A549 (cell line): ENCODE data around the gene HNRNPA1. TPM values are rescaled to one million over a fixed set of nuclear protein-coding genes. Genes with fewer than 3 reads are reported as not detected.

Experiments
- ATAC-seq, 2 experiments: fragments of 200-7000 bp in 1 of 2; fragments of >200 bp in 1 of 2; cut with Nextera tagmentation in 1 of 2; cut with Tn5 transposase in 1 of 2; 3 replicates each; pipeline versions ENCODE4 v1.8.0 to v1.9.1; 2018 to 2020; ENCODE audit warnings: mild to moderate bottlenecking in 1 of 2, moderate library complexity in 1 of 2
- CTCF ChIA-PET: fragments of 300-600 bp; sonication (Branson Sonifier 250); formaldehyde crosslinking; extraction: SDS; loops from one replicate; lab custom pipeline; 2021; ENCODE audit warnings: antibody characterized with exemption, inconsistent platforms; lab: Yijun Ruan, JAX
- POLR2A ChIA-PET: fragments of 350-600 bp; formaldehyde crosslinking; extraction: SDS; loops from one replicate; lab custom pipeline; 2021; ENCODE audit warnings: antibody characterized with exemption, inconsistent platforms; lab: Yijun Ruan, JAX
- DNase-seq, 2 experiments: peaks; one replicate each; pipeline versions ENCODE4 v3.0.0 to v3.0.0-alpha.2; 2011 to 2016; ENCODE audit warnings: low read depth in 1 of 2, low spot score in 1 of 2
- FAIRE-seq: peaks from 2 replicates; lab custom pipeline; 2011; peaks lifted over from hg19 to GRCh38; lab: Jason Lieb, UNC
- H3K27ac ChIP-seq, 2 experiments: fragments of >200 bp; sonication (Bioruptor Twin); formaldehyde crosslinking; 3 replicates each; pipeline ENCODE4 v1.5.1; 2016 to 2017
- H3K4me1 ChIP-seq: fragments of >200 bp; sonication (Bioruptor Twin); formaldehyde crosslinking; 3 replicates; pipeline ENCODE4 v1.6.1; 2016
- H3K4me2 ChIP-seq: fragments of >200 bp; sonication (Bioruptor Twin); formaldehyde crosslinking; 3 replicates; pipeline ENCODE4 v1.6.1; 2016
- H3K4me3 ChIP-seq: fragments of >200 bp; sonication (Bioruptor Twin); formaldehyde crosslinking; 3 replicates; pipeline ENCODE4 v1.5.1; 2016
- H3K9me3 ChIP-seq: fragments of >200 bp; sonication (Bioruptor Twin); formaldehyde crosslinking; 3 replicates; pipeline ENCODE4 v1.6.1; 2016
- ESRRA ChIP-seq: fragments of 150-350 bp; IDR thresholded peaks from 2 replicates; pipeline ENCODE4 v1.6.1; 2014; ENCODE audit warnings: mild to moderate bottlenecking, low read length, borderline replicate concordance
- FOSB ChIP-seq: fragments of 250-450 bp; sonication (Bioruptor Pico); IDR thresholded peaks from 2 replicates; pipeline ENCODE4 v1.5.0; 2020; ENCODE audit warnings: mild to moderate bottlenecking, moderate library complexity
- HDAC2 ChIP-seq: fragments of 200-600 bp; sonication (generic); IDR thresholded peaks from 2 replicates; pipeline ENCODE4 v1.6.1; 2016
- HEYL ChIP-seq: fragments of 250-450 bp; sonication (Bioruptor Pico); IDR thresholded peaks from 2 replicates; pipeline ENCODE4 v1.8.0; 2021; ENCODE audit warnings: mild to moderate bottlenecking, moderate library complexity
- NR3C1 ChIP-seq: fragments of >200 bp; sonication (Bioruptor Twin); formaldehyde crosslinking; IDR thresholded peaks from 3 replicates; pipeline ENCODE4 v1.6.1; 2017
- POLR2A ChIP-seq: IDR thresholded peaks from 2 replicates; pipeline ENCODE4 v1.6.1; 2012; ENCODE audit warnings: mild to moderate bottlenecking, low read length
- POLR2AphosphoS2 ChIP-seq: conservative IDR thresholded peaks from 2 replicates; pipeline ENCODE4 v1.6.1; 2012; ENCODE audit warnings: low read length, improper control_type of control experiment, inconsistent platforms
- RAD21 ChIP-seq, 2 experiments: fragments of >200 bp in 1 of 2; sonication (Bioruptor Twin) in 1 of 2; formaldehyde crosslinking in 1 of 2; IDR thresholded peaks in 1 of 2; conservative IDR thresholded peaks in 1 of 2; 2 replicates in 1 of 2; 3 replicates in 1 of 2; pipeline ENCODE4 v1.6.1; 2012 to 2018; ENCODE audit warnings: inconsistent platforms in 1 of 2
- RARB ChIP-seq: fragments of 250-450 bp; sonication (Bioruptor Pico); IDR thresholded peaks from 2 replicates; pipeline ENCODE4 v1.8.0; 2021; ENCODE audit warnings: mild to moderate bottlenecking, moderate library complexity
- RCOR1 ChIP-seq: fragments of 150-350 bp; IDR thresholded peaks from 2 replicates; pipeline ENCODE4 v1.6.1; 2014; ENCODE audit warnings: antibody characterized with exemption, low read length, low read depth
- SMC3 ChIP-seq: fragments of >200 bp; sonication (Bioruptor Twin); formaldehyde crosslinking; IDR thresholded peaks from 3 replicates; pipeline ENCODE4 v1.6.1; 2018; ENCODE audit warnings: inconsistent platforms
- SREBF2 ChIP-seq: fragments of 450-650 bp; IDR thresholded peaks from 2 replicates; pipeline ENCODE4 v1.6.1; 2014; ENCODE audit warnings: mild to moderate bottlenecking, moderate library complexity
- ZNF302 ChIP-seq: fragments of 250-450 bp; sonication (Bioruptor Pico); IDR thresholded peaks from 2 replicates; pipeline ENCODE4 v1.9.0; 2021; ENCODE audit warnings: inconsistent platforms, mild to moderate bottlenecking, moderate library complexity
- WGBS: methylation state at CpG from one replicate; pipeline ENCODE4 v1.1.6; 2017; ENCODE audit errors: missing lambda C conversion rate; 5-methylcytosine and 5-hydroxymethylcytosine counted together
- polyA plus RNA-seq, 4 experiments: library from polyadenylated mRNA; depleted of rRNA in 3 of 4; stranded (reverse); fragments of >200 nt; fragmentation: RNase III in 1 of 4; extraction: RNeasy Plus Mini Kit Qiagen cat#74134 plus additional on column Dnase treatment in 1 of 4; gene quantifications; 2 replicates in 3 of 4; 3 replicates in 1 of 4; pipeline ENCODE4 v1.2.3, GENCODE V29; 2011 to 2017
- TF ChIP-seq, protein P1 (sequence below): fragments of >200 bp; sonication (Bioruptor Twin); formaldehyde crosslinking; IDR thresholded peaks from 3 replicates; pipeline ENCODE4 v1.6.1; 2016
- TF ChIP-seq, protein P2 (sequence below): fragments of >200 bp; sonication (Bioruptor Twin); formaldehyde crosslinking; IDR thresholded peaks from 3 replicates; pipeline ENCODE4 v1.5.1; 2016
- TF ChIP-seq, protein P3 (sequence below): fragments of 450-650 bp; IDR thresholded peaks from 2 replicates; pipeline ENCODE4 v1.6.1; 2014; ENCODE audit warnings: antibody characterized with exemption
- TF ChIP-seq, protein P4 (sequence below): fragments of 150-350 bp; IDR thresholded peaks from 2 replicates; pipeline ENCODE4 v1.6.1; 2014; ENCODE audit warnings: low read depth, mild to moderate bottlenecking, low read length
- TF ChIP-seq, protein P5 (sequence below): fragments of 200-600 bp; sonication (generic); IDR thresholded peaks from 2 replicates; pipeline ENCODE4 v1.6.1; 2016; ENCODE audit warnings: antibody characterized with exemption, mild to moderate bottlenecking, moderate library complexity

HNRNPA1 gene
- polyA plus RNA-seq, 2 of the 4 experiments (the other 2 are of a cell fraction): 880 to 1,479 TPM

DNA sequence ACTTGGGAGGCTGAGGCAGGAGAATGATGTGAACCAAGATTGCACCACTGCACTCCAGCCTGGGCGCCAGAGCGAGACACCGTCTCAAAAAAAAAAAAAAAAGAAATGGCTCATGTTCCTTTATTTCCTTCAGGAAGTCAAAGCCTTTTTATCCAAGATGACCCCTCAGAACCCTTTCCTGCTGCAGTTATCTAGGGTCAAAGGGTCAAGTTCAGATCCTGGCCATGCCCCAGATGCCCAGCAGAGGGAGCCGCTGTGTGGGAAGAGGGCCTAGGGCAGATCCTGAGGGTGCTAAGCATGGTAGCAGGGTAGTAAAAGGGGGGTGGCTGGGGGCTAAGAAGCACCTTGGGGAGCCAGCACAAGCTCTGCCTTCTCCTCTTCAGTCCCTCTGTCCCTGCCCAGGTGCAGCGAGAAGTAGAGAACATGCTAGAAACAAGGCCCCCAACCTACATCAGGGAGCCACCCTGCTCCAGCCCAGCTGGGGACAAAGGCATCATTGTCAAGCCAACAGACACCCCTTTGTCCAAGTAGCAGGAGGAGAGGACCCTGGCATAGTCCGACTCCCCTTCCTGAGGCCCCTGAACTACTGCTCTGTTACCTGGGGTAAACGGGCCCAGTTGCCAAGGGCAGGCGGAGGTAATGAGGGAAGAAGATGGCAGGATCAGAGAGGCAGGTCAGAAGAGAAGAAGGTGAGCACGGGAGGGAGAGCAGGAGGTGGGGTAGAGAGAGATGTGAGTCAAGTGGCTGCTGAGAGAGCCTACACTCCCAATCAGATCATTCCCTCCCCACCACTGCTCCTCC lies 13.8 kb downstream of the HNRNPA1 start:
- ATAC-seq (peak; percentile 31 to 51; a peak in 4 of 6 replicates), DNase-seq (peak; percentile 68 to 83), FAIRE-seq (no peak)
- CTCF ChIA-PET: interaction anchor here (0.6 to 9.4 kb wide), 28 partner anchors 8 to 560 kb away, joined by 3 to 86 read pairs (median 6); partner anchors contain the start of gene COPZ1
- TF ChIP-seq, protein P1, sequence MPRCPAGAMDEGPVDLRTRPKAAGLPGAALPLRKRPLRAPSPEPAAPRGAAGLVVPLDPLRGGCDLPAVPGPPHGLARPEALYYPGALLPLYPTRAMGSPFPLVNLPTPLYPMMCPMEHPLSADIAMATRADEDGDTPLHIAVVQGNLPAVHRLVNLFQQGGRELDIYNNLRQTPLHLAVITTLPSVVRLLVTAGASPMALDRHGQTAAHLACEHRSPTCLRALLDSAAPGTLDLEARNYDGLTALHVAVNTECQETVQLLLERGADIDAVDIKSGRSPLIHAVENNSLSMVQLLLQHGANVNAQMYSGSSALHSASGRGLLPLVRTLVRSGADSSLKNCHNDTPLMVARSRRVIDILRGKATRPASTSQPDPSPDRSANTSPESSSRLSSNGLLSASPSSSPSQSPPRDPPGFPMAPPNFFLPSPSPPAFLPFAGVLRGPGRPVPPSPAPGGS: no peak
- TF ChIP-seq ZNF302 (CRISPR knock-in tag) (no peak), SMC3 (peak; percentile 82), ESRRA (0 out of 2 replicates have a peak, but pooled peaks have one; percentile 51), RAD21 (conservative IDR thresholded peaks at IDR 0.05 in 1 of 2, IDR thresholded peaks at IDR 0.05 in 1 of 2) (peak; percentile 64 to 82), HEYL (CRISPR knock-in tag) (no peak)
- TF ChIP-seq, protein P2, sequence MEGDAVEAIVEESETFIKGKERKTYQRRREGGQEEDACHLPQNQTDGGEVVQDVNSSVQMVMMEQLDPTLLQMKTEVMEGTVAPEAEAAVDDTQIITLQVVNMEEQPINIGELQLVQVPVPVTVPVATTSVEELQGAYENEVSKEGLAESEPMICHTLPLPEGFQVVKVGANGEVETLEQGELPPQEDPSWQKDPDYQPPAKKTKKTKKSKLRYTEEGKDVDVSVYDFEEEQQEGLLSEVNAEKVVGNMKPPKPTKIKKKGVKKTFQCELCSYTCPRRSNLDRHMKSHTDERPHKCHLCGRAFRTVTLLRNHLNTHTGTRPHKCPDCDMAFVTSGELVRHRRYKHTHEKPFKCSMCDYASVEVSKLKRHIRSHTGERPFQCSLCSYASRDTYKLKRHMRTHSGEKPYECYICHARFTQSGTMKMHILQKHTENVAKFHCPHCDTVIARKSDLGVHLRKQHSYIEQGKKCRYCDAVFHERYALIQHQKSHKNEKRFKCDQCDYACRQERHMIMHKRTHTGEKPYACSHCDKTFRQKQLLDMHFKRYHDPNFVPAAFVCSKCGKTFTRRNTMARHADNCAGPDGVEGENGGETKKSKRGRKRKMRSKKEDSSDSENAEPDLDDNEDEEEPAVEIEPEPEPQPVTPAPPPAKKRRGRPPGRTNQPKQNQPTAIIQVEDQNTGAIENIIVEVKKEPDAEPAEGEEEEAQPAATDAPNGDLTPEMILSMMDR: peak; percentile 67
- TF ChIP-seq, protein P3, sequence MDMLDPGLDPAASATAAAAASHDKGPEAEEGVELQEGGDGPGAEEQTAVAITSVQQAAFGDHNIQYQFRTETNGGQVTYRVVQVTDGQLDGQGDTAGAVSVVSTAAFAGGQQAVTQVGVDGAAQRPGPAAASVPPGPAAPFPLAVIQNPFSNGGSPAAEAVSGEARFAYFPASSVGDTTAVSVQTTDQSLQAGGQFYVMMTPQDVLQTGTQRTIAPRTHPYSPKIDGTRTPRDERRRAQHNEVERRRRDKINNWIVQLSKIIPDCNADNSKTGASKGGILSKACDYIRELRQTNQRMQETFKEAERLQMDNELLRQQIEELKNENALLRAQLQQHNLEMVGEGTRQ: no peak
- Histone ChIP-seq H3K4me3 (no peak overlapping the region), H3K9me3 (no peaks in the 10 kb centered on the region), H3K4me1 (no peaks in the 10 kb centered on the region), H3K27ac (no peak overlapping the region), H3K4me2 (no peak overlapping the region)
- POLR2A ChIA-PET: interaction anchor here (1.6 to 2.9 kb wide), 2 partner anchors 10 to 14 kb away, joined by 5 to 18 read pairs; partner anchors contain the start of genes CBX5 and HNRNPA1
- WGBS: 66% methylated on average over 9 of the region's 9 CpGs

DNA sequence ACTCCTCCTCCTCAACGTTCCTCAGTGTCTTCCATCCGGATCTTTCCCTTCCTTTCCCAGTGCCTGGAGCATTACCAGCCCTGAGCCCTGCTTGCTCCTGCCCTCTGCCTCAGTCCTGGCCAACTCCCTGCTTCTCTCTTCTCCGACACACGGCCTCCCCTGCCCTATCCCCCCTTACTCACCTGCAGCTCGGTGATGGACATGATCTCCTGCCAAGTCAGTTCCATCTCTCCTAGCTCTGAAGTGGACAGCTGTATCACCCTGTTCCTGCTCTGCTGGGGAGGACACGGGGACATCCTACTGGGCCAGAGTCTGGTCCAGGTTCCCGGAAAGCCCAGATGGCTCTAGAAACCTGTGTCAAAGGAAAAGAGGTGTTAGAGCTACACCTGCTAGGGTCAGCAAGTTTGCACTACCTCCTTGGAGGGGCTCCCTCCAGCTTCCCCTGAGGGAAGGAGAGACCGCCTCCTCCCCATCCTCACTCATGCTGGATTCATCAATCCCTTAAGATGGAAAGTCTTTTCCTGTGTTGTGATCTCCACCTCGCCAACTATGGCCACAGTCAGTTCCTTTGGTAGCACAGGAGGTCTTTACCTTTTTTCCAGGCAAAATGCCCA lies 14.5 kb downstream of the HNRNPA1 start:
- CTCF ChIA-PET: interaction anchor here (0.6 to 9.4 kb wide), 20 partner anchors 10 to 304 kb away, joined by 3 to 86 read pairs (median 8); partner anchors contain the start of gene COPZ1
- 88% methylated on average over 9 of the region's 9 CpGs for WGBS
- FAIRE-seq (no peak), DNase-seq (no peak), ATAC-seq (0 out of 6 replicates have a peak, but pooled peaks have one; percentile 2 to 5)
- Histone ChIP-seq H3K9me3 (no peaks in the 10 kb centered on the region), H3K4me3 (no peak overlapping the region), H3K27ac (no peak overlapping the region), H3K4me1 (peaks cover 3% of the 10 kb centered on the region), H3K4me2 (no peak overlapping the region)
- TF ChIP-seq SREBF2 (no peak), HEYL (CRISPR knock-in tag) (no peak), ZNF302 (CRISPR knock-in tag) (no peak), HDAC2 (no peak), POLR2AphosphoS2 (no peak), NR3C1 (no peak), POLR2A (no peak), RCOR1 (no peak), FOSB (no peak), RARB (CRISPR knock-in tag) (no peak)
- TF ChIP-seq, protein P4, sequence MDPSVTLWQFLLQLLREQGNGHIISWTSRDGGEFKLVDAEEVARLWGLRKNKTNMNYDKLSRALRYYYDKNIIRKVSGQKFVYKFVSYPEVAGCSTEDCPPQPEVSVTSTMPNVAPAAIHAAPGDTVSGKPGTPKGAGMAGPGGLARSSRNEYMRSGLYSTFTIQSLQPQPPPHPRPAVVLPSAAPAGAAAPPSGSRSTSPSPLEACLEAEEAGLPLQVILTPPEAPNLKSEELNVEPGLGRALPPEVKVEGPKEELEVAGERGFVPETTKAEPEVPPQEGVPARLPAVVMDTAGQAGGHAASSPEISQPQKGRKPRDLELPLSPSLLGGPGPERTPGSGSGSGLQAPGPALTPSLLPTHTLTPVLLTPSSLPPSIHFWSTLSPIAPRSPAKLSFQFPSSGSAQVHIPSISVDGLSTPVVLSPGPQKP: no peak
- TF ChIP-seq, protein P1: no peak
- TF ChIP-seq, protein P5, sequence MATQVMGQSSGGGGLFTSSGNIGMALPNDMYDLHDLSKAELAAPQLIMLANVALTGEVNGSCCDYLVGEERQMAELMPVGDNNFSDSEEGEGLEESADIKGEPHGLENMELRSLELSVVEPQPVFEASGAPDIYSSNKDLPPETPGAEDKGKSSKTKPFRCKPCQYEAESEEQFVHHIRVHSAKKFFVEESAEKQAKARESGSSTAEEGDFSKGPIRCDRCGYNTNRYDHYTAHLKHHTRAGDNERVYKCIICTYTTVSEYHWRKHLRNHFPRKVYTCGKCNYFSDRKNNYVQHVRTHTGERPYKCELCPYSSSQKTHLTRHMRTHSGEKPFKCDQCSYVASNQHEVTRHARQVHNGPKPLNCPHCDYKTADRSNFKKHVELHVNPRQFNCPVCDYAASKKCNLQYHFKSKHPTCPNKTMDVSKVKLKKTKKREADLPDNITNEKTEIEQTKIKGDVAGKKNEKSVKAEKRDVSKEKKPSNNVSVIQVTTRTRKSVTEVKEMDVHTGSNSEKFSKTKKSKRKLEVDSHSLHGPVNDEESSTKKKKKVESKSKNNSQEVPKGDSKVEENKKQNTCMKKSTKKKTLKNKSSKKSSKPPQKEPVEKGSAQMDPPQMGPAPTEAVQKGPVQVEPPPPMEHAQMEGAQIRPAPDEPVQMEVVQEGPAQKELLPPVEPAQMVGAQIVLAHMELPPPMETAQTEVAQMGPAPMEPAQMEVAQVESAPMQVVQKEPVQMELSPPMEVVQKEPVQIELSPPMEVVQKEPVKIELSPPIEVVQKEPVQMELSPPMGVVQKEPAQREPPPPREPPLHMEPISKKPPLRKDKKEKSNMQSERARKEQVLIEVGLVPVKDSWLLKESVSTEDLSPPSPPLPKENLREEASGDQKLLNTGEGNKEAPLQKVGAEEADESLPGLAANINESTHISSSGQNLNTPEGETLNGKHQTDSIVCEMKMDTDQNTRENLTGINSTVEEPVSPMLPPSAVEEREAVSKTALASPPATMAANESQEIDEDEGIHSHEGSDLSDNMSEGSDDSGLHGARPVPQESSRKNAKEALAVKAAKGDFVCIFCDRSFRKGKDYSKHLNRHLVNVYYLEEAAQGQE: no peak
- POLR2A ChIA-PET: interaction anchor here (1.1 kb wide), 1 partner anchor 8 kb away, joined by 4 read pairs; no protein-coding TSS in a partner anchor
